ENCODE data around the gene PRM2. TPM values are rescaled to one million over a fixed set of nuclear protein-coding genes. Genes with fewer than 3 reads are reported as not detected.

Gene PRM2
- total and polyA plus RNA-seq, 2 of the 8 experiments (the other 6 are each of a cell fraction or from before 2014, with no cell fraction given) = not detected

DNA sequence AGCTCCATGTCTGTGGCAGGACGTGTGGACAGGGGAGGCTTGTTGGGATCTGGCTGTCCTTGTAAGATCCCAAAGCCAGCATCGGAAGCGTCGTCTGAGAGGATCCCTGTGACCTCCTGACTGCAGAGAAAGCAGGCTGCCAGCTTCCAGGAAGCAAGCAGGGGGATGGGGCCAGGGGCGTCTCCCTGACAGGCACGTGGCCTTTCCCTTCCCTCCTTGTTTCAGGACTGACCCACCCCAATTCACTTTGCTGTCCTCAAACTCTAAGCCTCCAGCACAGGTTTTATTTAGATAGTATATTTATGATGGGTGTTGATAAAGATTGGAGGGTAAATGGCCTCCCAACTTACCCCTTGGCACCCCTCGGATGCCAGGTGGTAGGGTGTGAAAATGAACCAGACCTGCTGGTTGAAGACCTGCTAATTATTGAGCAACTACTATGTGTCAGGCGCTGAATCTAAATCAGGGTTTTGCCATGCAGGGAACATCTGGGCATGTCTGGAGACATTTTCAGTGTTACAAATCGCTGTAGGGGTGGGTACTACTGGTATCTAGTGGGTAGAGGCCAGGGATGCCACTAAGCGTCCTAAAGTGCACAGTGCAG, 44.8 kb downstream of the PRM2 start:
- no peak for FAIRE-seq
- Histone ChIP-seq H3K79me2 (ENCODE audit: control insufficient read depth in 1 of 2, insufficient read depth in 2 of 2, low read length in 2 of 2) (no peaks in the 10 kb centered on the region), H3K79me1 (ENCODE audit: low read depth, low read length) (no peaks in the 10 kb centered on the region), H2AK5ac (ENCODE audit: low read depth, low read length) (no peak overlapping the region), H3K4ac (replicated peaks; ENCODE audit: insufficient read length, low read depth, low read length) (no peak overlapping the region), H3K23ac (ENCODE audit: insufficient read length) (no peak overlapping the region), H4K20me1 (replicated peaks in 1 of 2; ENCODE audit: control insufficient read depth in 1 of 2, insufficient read depth in 2 of 2, low read length in 2 of 2) (no peaks in the 10 kb centered on the region), H3K23me2 (ENCODE audit: low read depth, low read length) (no peaks in the 10 kb centered on the region), H3K14ac (ENCODE audit: insufficient read length) (no peak overlapping the region), H4K91ac (replicated peaks; ENCODE audit: insufficient read length, low read length) (no peak overlapping the region), H4K5ac (ENCODE audit: insufficient read length, low read depth, low read length) (no peak overlapping the region), H3K9me3 (ENCODE audit: insufficient read depth in 2 of 2, low read depth in 1 of 2, low read length in 1 of 2) (no peaks in the 10 kb centered on the region), H2BK15ac (ENCODE audit: low read length) (no peak overlapping the region), H3K4me2 (ENCODE audit: insufficient read depth in 1 of 2, low read depth in 2 of 2, low read length in 2 of 2) (no peak overlapping the region), H4K8ac (ENCODE audit: extremely low read depth, insufficient read depth, low read length) (no peak overlapping the region), H2BK120ac (replicated peaks; ENCODE audit: low read depth, low read length) (no peak overlapping the region), H3K27me3 (replicated peaks in 1 of 4; ENCODE audit: control insufficient read depth in 3 of 4, extremely low read depth in 1 of 4, insufficient read depth in 3 of 4, low read length in 3 of 4) (no peaks in the 10 kb centered on the region), H2BK12ac (ENCODE audit: low read depth, low read length) (peak overlapping the region; percentile 68; the same call in 1 of the 2 replicates), H2BK20ac (ENCODE audit: low read length) (no peak overlapping the region), H3K27ac (ENCODE audit: low read depth, low read length) (no peak overlapping the region), H3K4me3 (ENCODE audit: extremely low read depth in 1 of 4, insufficient read depth in 2 of 4, low read depth in 3 of 4, low read length in 4 of 4) (no peak overlapping the region), H2BK5ac (ENCODE audit: low read depth, low read length) (no peak overlapping the region), H2AFZ (ENCODE audit: low read length) (no peak overlapping the region), H3K9ac (replicated peaks in 1 of 4; ENCODE audit: extremely low read depth in 1 of 4, low read depth in 3 of 4, low read length in 3 of 4) (no peak overlapping the region), H3K36me3 (ENCODE audit: control insufficient read depth in 2 of 4, insufficient read depth in 4 of 4, low read length in 3 of 4) (no peaks in the 10 kb centered on the region), H3K4me1 (replicated peaks in 1 of 4; ENCODE audit: control insufficient read depth in 3 of 4, insufficient read depth in 4 of 4, low read length in 3 of 4) (peaks cover 0 to 4% (median 1%) of the 10 kb centered on the region in 4 experiments; a peak in 3 of 7 replicates), H3K56ac (replicated peaks; ENCODE audit: insufficient read length, low read depth, low read length) (no peak overlapping the region), H3K18ac (ENCODE audit: extremely low read depth, low read length) (no peak overlapping the region)
- POLR2A ChIA-PET (ENCODE audit: partially characterized antibody) = no interaction called here
- CTCF ChIA-PET (ENCODE audit: partially characterized antibody) = interaction anchor here (0.9 to 1.2 kb wide), 3 partner anchors 13 to 122 kb away, joined by 3 to 7 read pairs (median 4); partner anchors contain the start of gene SOCS1
- TF ChIP-seq E2F6 (IDR thresholded peaks at IDR 0.05) (peak; percentile 71; the same call in 1 of the 2 replicates), MAX (IDR thresholded peaks at IDR 0.05) (peak; percentile 73), YY1 (IDR thresholded peaks at IDR 0.05; ENCODE audit: low read depth, low read length) (no peak)
- 76% methylated on average over 10 of the region's 10 CpGs; no CpG with 5 or more reads in 1 of the 2 experiments for WGBS, 2 experiments (ENCODE audit: extremely low coverage in 1 of 2, insufficient coverage in 1 of 2, insufficient read length in 1 of 2, insufficient replicate concordance in 2 of 2, low coverage in 1 of 2, low lambda C conversion rate in 2 of 2, missing lambda C conversion rate in 1 of 2)
- no peak for DNase-seq (ENCODE audit: low read depth in 1 of 2, low spot score in 2 of 2)

Data from H1 (cell line).